K562 (cell line): ENCODE results near the gene CSF2RB. TPM values are rescaled to one million over a fixed set of nuclear protein-coding genes. Genes with fewer than 3 reads are reported as not detected.

Experiments used
- ATAC-seq: fragments of 200-7000 bp; cut with Tn5 transposase; 3 replicates; pipeline ENCODE4 v1.9.1; 2020; ENCODE audit warnings: moderate library complexity
- BruUV-seq: library from RNA; stranded (reverse); fragments of 400-500 nt; replicated peaks from 2 replicates; lab custom pipeline; 2021; lab: Mats Ljungman, UMichigan
- CTCF ChIA-PET: fragments of 300-600 bp; formaldehyde crosslinking; extraction: SDS; loops from one replicate; lab custom pipeline; 2021; ENCODE audit warnings: low intra/inter-chr PET ratio; lab: Yijun Ruan, JAX
- POLR2A ChIA-PET: fragments of 300-600, 350-650 bp; sonication (Branson Sonifier 250); formaldehyde crosslinking; extraction: SDS; loops from one replicate; lab custom pipeline; 2021; ENCODE audit warnings: antibody characterized with exemption, inconsistent platforms; lab: Yijun Ruan, JAX
- DNase-seq, 4 experiments: peaks; one replicate each; pipeline versions ENCODE4 v3.0.0 to v3.0.0-alpha.2; 2011 to 2018; ENCODE audit warnings: low spot score in 3 of 4, mixed read lengths in 3 of 4; ENCODE audit errors: extremely low read depth in 1 of 4
- FAIRE-seq: peaks from 2 replicates; lab custom pipeline; 2011; peaks lifted over from hg19 to GRCh38; lab: Jason Lieb, UNC
- H2AFZ ChIP-seq: 2 replicates; pipeline ENCODE4 v1.6.0; 2011; ENCODE audit warnings: low read depth, low read length, control low read depth, inconsistent platforms
- H3K27ac ChIP-seq: fragments of 200-600 bp; 3 replicates; pipeline ENCODE4 v1.8.0; 2011; ENCODE audit warnings: low read depth, mild to moderate bottlenecking, control low read depth, inconsistent platforms, low read length, moderate library complexity, mixed read lengths; ENCODE audit errors: extremely low read depth
- H3K27me3 ChIP-seq, 2 experiments: fragments of 300-600 bp in 1 of 2; 2 replicates in 1 of 2; 3 replicates in 1 of 2; pipeline versions ENCODE4 v1.6.0 to v1.8.0; 2011; ENCODE audit warnings: inconsistent platforms in 2 of 2, low read length in 2 of 2, mild to moderate bottlenecking in 1 of 2, mixed read lengths in 1 of 2, moderate library complexity in 1 of 2; ENCODE audit not compliant: control insufficient read depth in 2 of 2, insufficient read depth in 2 of 2
- H3K36me3 ChIP-seq: fragments of 300-600 bp; 3 replicates; pipeline ENCODE4 v1.8.0; 2011; ENCODE audit warnings: mild to moderate bottlenecking, low read length, inconsistent platforms; ENCODE audit not compliant: control insufficient read depth, insufficient read depth
- H3K4me1 ChIP-seq, 2 experiments: fragments of 200-600 bp in 1 of 2; replicated peaks in 1 of 2; 2 replicates in 1 of 2; 3 replicates in 1 of 2; pipeline versions ENCODE4 v1.5.1 to v1.8.0; 2011; ENCODE audit warnings: inconsistent platforms in 2 of 2, low read length in 2 of 2, mild to moderate bottlenecking in 1 of 2, mixed read lengths in 1 of 2, moderate library complexity in 1 of 2; ENCODE audit not compliant: control insufficient read depth in 2 of 2, insufficient read depth in 2 of 2
- H3K4me2 ChIP-seq: 2 replicates; pipeline ENCODE4 v1.6.1; 2011; ENCODE audit warnings: low read length, control low read depth, inconsistent platforms, mixed read lengths; ENCODE audit not compliant: insufficient read depth
- H3K4me3 ChIP-seq: fragments of 200-600 bp; sonication (generic), shearing (Covaris generic); 2 replicates; pipeline ENCODE4 v1.5.1; 2016; ENCODE audit warnings: control low read depth, inconsistent platforms
- H3K79me2 ChIP-seq: fragments of 200-600 bp; 3 replicates; pipeline ENCODE4 v1.8.0; 2011; ENCODE audit warnings: low read length, inconsistent platforms; ENCODE audit not compliant: control insufficient read depth, insufficient read depth
- H3K9ac ChIP-seq, 2 experiments: 2 replicates each; pipeline versions ENCODE4 v1.6.0 to v1.6.1; 2011; ENCODE audit warnings: low read depth in 2 of 2, low read length in 2 of 2, control low read depth in 1 of 2, inconsistent platforms in 1 of 2, mild to moderate bottlenecking in 1 of 2, mixed read lengths in 1 of 2; ENCODE audit not compliant: insufficient read depth in 1 of 2
- H3K9me1 ChIP-seq: one replicate; pipeline ENCODE4 v1.6.0; 2011; ENCODE audit warnings: inconsistent platforms, mild to moderate bottlenecking, low read length, moderate library complexity; ENCODE audit not compliant: control insufficient read depth, insufficient read depth
- H3K9me3 ChIP-seq: replicated peaks from 2 replicates; pipeline ENCODE4 v1.5.1; 2011; ENCODE audit warnings: low read depth, low read length, inconsistent platforms; ENCODE audit not compliant: control insufficient read depth, insufficient read depth
- H4K20me1 ChIP-seq: replicated peaks from 2 replicates; pipeline ENCODE4 v1.6.1; 2011; ENCODE audit warnings: low read length, inconsistent platforms, mixed read lengths; ENCODE audit not compliant: control insufficient read depth, insufficient read depth
- EGR1 ChIP-seq: fragments of 450-650 bp; conservative IDR thresholded peaks from 2 replicates; pipeline ENCODE4 v1.6.1; 2017; ENCODE audit warnings: mild to moderate bottlenecking
- FOSL1 ChIP-seq: fragments of 200-800 bp; sonication (Bioruptor generic); conservative IDR thresholded peaks from 2 replicates; pipeline ENCODE4 v1.6.1; 2016; ENCODE audit warnings: missing genetic modification characterization, missing compliant biosample characterization
- FOXA1 ChIP-seq: fragments of 450-650 bp; IDR thresholded peaks from 2 replicates; pipeline ENCODE4 v1.6.1; 2016; ENCODE audit warnings: mild to moderate bottlenecking, borderline replicate concordance
- FOXK2 ChIP-seq, 2 experiments: fragments of 450-650 bp; IDR thresholded peaks in 1 of 2; conservative IDR thresholded peaks in 1 of 2; 2 replicates each; pipeline ENCODE4 v1.6.1; 2016; ENCODE audit warnings: low read depth in 2 of 2, mild to moderate bottlenecking in 1 of 2
- HNRNPUL1 ChIP-seq: fragments of 200-400 bp; formaldehyde crosslinking; IDR thresholded peaks from 2 replicates; pipeline ENCODE4 v1.6.1; 2017; ENCODE audit warnings: low read length
- NFIC ChIP-seq: fragments of 450-650 bp; IDR thresholded peaks from 2 replicates; pipeline ENCODE4 v1.6.1; 2017; ENCODE audit warnings: mild to moderate bottlenecking, inconsistent platforms
- RBM22 ChIP-seq: fragments of 200-400 bp; formaldehyde crosslinking; IDR thresholded peaks from 2 replicates; pipeline ENCODE4 v1.6.1; 2018; ENCODE audit warnings: low read length, low read depth; ENCODE audit not compliant: poor library complexity, severe bottlenecking
- SAFB2 ChIP-seq: fragments of 200-400 bp; formaldehyde crosslinking; IDR thresholded peaks from 2 replicates; pipeline ENCODE4 v1.6.1; 2018; ENCODE audit warnings: borderline replicate concordance, low read length, low read depth, moderate library complexity; ENCODE audit not compliant: severe bottlenecking
- SIN3B ChIP-seq: fragments of 450-650 bp; IDR thresholded peaks from 2 replicates; pipeline ENCODE4 v1.6.1; 2017; ENCODE audit warnings: low read depth, mild to moderate bottlenecking, moderate library complexity
- SMAD2 ChIP-seq: fragments of 150-350 bp; IDR thresholded peaks from 2 replicates; pipeline ENCODE4 v1.6.1; 2014; ENCODE audit warnings: low read depth, mild to moderate bottlenecking, low read length
- TAF9B ChIP-seq: fragments of 450-650 bp; IDR thresholded peaks from 2 replicates; pipeline ENCODE4 v1.6.1; 2018; ENCODE audit warnings: mild to moderate bottlenecking; ENCODE audit not compliant: partially characterized antibody
- UBTF ChIP-seq, 2 experiments: IDR thresholded peaks; 2 replicates each; pipeline ENCODE4 v1.6.1; 2012; ENCODE audit warnings: improper control_type of control experiment in 2 of 2, low read depth in 2 of 2, low read length in 2 of 2, borderline replicate concordance in 1 of 2
- ZNF324 ChIP-seq: fragments of 250-450 bp; sonication (Bioruptor Pico); IDR thresholded peaks from 2 replicates; pipeline ENCODE4 v1.4.0; 2020; ENCODE audit warnings: mild to moderate bottlenecking
- ZNF518B ChIP-seq: fragments of 250-450 bp; sonication (Bioruptor Pico); IDR thresholded peaks from 2 replicates; pipeline ENCODE4 v1.5.0; 2021; ENCODE audit warnings: mild to moderate bottlenecking, moderate library complexity
- ZNF76 ChIP-seq: fragments of 250-450 bp; sonication (Bioruptor Pico); IDR thresholded peaks from 2 replicates; pipeline ENCODE4 v1.4.0; 2020; ENCODE audit warnings: mild to moderate bottlenecking, moderate library complexity, borderline replicate concordance
- WGBS: fragments of 100-300 bp; shearing (Covaris generic); methylation state at CpG from one replicate; pipeline ENCODE4 v1.1.6; 2016; ENCODE audit warnings: low coverage, mixed read lengths; ENCODE audit not compliant: insufficient coverage; ENCODE audit errors: missing lambda C conversion rate; 5-methylcytosine and 5-hydroxymethylcytosine counted together
- in situ Hi-C: fragments of 300-500 bp; cut with MboI; formaldehyde crosslinking; loops from 4 replicates; pipeline ENCODE4 v1.15.0; 2018; ENCODE audit warnings: inconsistent platforms, mixed read lengths
- intact Hi-C: fragments of 100-400 bp; cut with micrococcal nuclease; formaldehyde crosslinking; loops from 2 replicates; pipeline ENCODE4 v1.14.2; 2022
- polyA plus RNA-seq, 8 experiments: library from polyadenylated mRNA; depleted of rRNA in 4 of 8; stranded (reverse) in 5 of 8; unstranded in 3 of 8; fragments of >200 nt; fragmentation: Nextera tagmentation in 2 of 8; fragmentation: Illumina TruSeq in 1 of 8; extraction: Ambion mirVana in 2 of 8; extraction: Trizol in 1 of 8; gene quantifications; 2 replicates each; pipeline versions ENCODE4 v1.2.1 to v1.2.3, GENCODE V29; 2011 to 2014; ENCODE audit warnings: inconsistent platforms in 1 of 8, missing spikeins in 1 of 8
- total RNA-seq, 7 experiments: library from RNA; depleted of rRNA in 6 of 7; stranded (reverse); fragments of >200 nt in 6 of 7; fragmentation: Illumina TruSeq in 2 of 7; extraction: Trizol in 2 of 7; gene quantifications; 2 replicates each; pipeline versions ENCODE4 v1.2.1 to v1.2.3, GENCODE V29; 2011 to 2021; ENCODE audit warnings: low replicate concordance in 1 of 7

Gene CSF2RB
- total and polyA plus RNA-seq, 9 of the 15 experiments (the other 6 are each of a cell fraction or from before 2014, with no cell fraction given): 0.04 to 1.0 (median 0.36) TPM

- no peaks in the 10 kb centered on the region for H3K79me2 ChIP-seq
- peaks cover 0 to 10% of the 10 kb centered on the region in 2 experiments; a peak in 1 of 5 replicates for H3K27me3 ChIP-seq
- FAIRE-seq: no peak
- no peak overlapping the region for H3K4me2 ChIP-seq
- no peak overlapping the region for H3K27ac ChIP-seq
- H4K20me1 ChIP-seq: no peaks in the 10 kb centered on the region
- 58% methylated on average over 2 of the region's 3 CpGs for WGBS
- CTCF ChIA-PET: no interaction called here
- DNase-seq: no peak
- H3K4me3 ChIP-seq: no peak overlapping the region
- POLR2A ChIA-PET: no interaction called here
- TF ChIP-seq HNRNPUL1 (no peak), TAF9B (no peak), FOSL1 (tag) (no peak), ZNF518B (CRISPR knock-in tag) (no peak), ZNF324 (CRISPR knock-in tag) (no peak), ZNF76 (no peak), RBM22 (no peak), SAFB2 (no peak), FOXA1 (no peak), SMAD2 (no peak), UBTF (IDR thresholded peaks at IDR 0.05; ENCODE audit: borderline replicate concordance in 1 of 2, low read depth in 2 of 2, low read length in 2 of 2) (no peak), NFIC (no peak), FOXK2 (conservative IDR thresholded peaks at IDR 0.05 in 1 of 2, IDR thresholded peaks at IDR 0.05 in 1 of 2; ENCODE audit: low read depth in 2 of 2) (no peak), EGR1 (no peak), SIN3B (no peak)
- no peak for ATAC-seq
- intact Hi-C loops (no loop called here), in situ Hi-C loops (no loop called here)
- no peak overlapping the region for H2AFZ ChIP-seq
- H3K9ac ChIP-seq: no peak overlapping the region
- H3K36me3 ChIP-seq: no peaks in the 10 kb centered on the region
- peaks cover 0 to 12% of the 10 kb centered on the region in 2 experiments; a peak in 2 of 5 replicates for H3K4me1 ChIP-seq
- H3K9me3 ChIP-seq: no peaks in the 10 kb centered on the region
- no peaks in the 10 kb centered on the region for H3K9me1 ChIP-seq
- no TSS peak for BruUV-seq
Measured at GRCh38 chr22:36935694-36936093, 22.3 kb downstream of the CSF2RB start.
